Hindlimb muscle (tissue), 1 donor: ENCODE data around the gene ENOPH1. TPM values are rescaled to one million over a fixed set of nuclear protein-coding genes. Genes with fewer than 3 reads are reported as not detected.
"Not testable (repeated sequence)": the region's sequence is repeated elsewhere in the genome, so short reads cannot be mapped to it uniquely, and the experiment has no call there.

Experiments
- DNase-seq: peaks from one replicate; pipeline ENCODE4 v3.0.0-alpha.2; 2013
- polyA plus RNA-seq: library from polyadenylated mRNA; unstranded; fragments of 120-200 nt; gene quantifications from one replicate; pipeline ENCODE4 v1.2.1, GENCODE V29; 2013; ENCODE audit not compliant: insufficient read length

Gene ENOPH1
- 26.2 TPM for polyA plus RNA-seq

GRCh38 chr4:82430193-82430963 is at the start of gene ENOPH1, which contains the start of gene HNRNPDL:
Gene ENOPH1, plus strand, starts transcription at chr4:82430590. Its CDS starts 240 bp downstream, at chr4:82430830.
Gene HNRNPDL, minus strand, starts transcription at chr4:82430462. Its CDS starts 772 bp downstream, at chr4:82429690.
- peak; percentile 96 for DNase-seq

DNA sequence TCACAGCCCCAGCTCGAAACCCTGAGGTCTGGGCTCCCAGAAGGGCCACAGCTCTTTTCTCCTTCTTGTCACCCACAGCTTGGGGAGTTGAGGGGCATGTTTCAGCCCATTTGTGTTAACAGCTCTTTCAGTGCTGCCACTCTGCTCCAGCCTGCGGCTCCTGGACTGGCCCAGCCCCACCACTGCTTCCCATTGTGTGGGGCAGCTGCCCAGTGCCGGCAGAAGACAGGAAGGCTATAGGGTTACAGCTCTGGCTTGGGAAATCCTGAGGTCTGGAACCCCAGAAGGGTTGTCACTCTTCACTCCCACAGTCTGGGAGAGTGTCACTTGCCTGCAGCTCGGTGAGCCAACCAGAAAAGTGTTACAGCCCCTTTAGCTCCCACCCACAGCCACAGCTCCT is 49.6 kb upstream of the ENOPH1 start:
- DNase-seq = no peak

GRCh38 chr4:82381235-82381634 is 49.2 kb upstream of the ENOPH1 start:
- DNase-seq = no peak

- DNase-seq = no peak
These were observed 48.6 kb upstream of the ENOPH1 start for GRCh38 chr4:82381661-82382296.

DNA sequence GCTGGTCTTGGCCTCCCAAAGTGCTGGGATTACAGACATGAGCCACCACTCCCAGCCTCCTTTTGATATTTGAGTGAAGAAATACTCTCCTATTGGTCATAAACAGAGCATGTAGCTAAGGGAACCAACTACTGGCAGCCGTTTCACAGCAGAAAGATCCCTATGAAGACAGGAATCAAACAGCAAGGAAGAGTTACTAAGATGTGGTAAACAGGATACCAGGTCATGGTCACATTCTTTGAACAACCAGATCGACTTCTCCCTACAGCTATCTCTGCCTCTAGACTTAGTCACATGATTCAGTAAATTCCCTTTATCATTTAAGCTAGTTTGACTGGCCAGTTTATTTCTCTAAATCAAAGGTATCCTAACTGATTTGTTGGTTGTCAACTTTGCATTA is 47.6 kb upstream of the ENOPH1 start:
- no peak for DNase-seq

- not testable (repeated sequence) for DNase-seq
These were observed 44.1 kb upstream of the ENOPH1 start for GRCh38 chr4:82386312-82386711.

- DNase-seq = no peak
These were observed 42.0 kb upstream of the ENOPH1 start for GRCh38 chr4:82388405-82388804.

GRCh38 chr4:82390061-82390460 is 40.3 kb upstream of the ENOPH1 start:
- DNase-seq = not testable (repeated sequence)

DNA sequence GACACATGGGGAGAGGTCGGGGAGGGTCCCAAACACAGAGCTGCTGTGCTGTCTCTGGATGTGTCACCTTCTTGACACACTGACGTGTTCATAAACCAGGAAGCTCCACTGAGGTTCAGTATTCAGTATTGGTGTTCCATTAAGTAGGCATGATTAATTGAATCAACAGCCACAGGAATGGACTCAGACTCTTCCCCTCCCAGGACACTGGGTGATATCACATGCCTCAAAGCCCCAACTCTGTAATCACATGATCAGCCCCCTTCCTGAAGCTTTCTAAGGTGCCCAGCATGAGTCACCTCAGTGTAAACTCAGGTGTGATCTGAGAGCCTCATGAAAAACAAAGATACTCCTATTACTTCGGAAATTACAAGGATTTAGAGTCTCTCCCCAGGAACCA is 35.5 kb upstream of the ENOPH1 start:
- DNase-seq = no peak

GRCh38 chr4:82397527-82397926 is 32.9 kb upstream of the ENOPH1 start:
- no peak for DNase-seq

GRCh38 chr4:82398263-82398662 is 32.1 kb upstream of the ENOPH1 start:
- DNase-seq = no peak

- DNase-seq = no peak
These were observed 28.8 kb upstream of the ENOPH1 start for GRCh38 chr4:82401600-82401999.

DNA sequence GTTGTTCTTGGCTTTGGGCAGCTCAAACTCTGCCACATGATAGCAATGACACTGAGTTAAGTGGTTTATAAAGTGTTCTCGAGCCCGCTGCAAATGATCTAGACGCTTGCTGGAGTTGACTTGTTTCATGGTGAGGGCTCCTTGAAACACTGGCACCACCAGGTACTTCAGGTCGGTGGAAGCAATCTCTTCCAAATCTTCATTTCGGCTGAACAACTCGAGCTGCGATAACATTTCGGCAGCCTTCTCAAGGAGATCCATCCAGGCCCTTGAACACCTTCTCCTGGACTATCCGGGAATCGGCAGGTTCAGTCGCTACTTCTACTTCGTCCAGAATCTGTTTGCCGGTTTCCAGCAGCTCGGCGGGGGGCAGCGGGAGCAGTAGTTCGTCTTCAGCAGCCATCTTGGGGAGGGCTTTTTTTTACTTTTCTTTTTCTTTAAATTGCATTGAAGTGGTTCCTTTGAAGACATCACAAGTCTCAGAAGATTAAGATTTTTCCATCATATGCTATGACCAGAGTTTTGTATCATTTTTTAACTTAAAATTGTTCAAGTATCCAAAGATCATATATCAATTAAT is 28.1 kb upstream of the ENOPH1 start:
- DNase-seq = no peak

- DNase-seq = no peak
These were observed 26.7 kb upstream of the ENOPH1 start for GRCh38 chr4:82403725-82404124.

- DNase-seq = not testable (repeated sequence)
These were observed 15.3 kb upstream of the ENOPH1 start for GRCh38 chr4:82415061-82415460.

GRCh38 chr4:82415922-82416365 is 14.4 kb upstream of the ENOPH1 start:
- DNase-seq = no peak

- DNase-seq = no peak
These were observed 10.9 kb upstream of the ENOPH1 start for GRCh38 chr4:82419451-82419850.

DNA sequence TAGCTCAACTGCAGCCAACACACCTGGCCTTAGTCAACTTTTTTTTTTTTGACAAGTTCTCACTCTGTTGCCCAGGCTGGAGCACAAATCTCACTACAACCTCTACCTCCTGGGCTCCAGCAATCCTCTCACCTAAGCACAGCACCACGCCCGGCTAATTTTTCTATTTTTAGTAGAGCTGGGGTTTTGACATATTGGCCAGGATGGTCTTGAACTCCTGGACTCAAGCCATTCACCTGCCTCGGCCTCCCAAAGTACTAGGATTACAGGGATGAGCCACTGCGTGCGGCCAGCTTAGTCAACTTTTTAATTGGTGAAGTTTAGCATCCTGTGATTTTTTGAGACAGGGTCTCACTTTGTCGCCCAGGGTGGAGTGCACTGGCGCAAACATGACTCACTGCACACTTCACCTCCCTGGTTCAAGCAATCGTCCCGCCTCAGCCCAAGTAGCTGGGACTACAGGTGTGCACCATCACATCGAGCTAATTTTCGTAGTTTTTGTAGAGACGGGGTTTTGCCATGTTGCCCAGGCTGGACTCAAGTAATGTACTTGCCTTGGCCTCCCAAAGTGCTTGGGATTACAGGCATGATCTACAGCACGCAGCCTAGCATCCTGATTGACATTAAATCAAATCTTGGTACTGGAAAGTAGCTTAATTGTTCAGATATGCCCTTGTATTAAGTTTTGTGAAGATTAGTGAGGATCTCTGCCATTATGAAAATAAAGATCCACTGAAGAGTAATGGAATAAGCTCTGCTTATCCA is 8.4 kb upstream of the ENOPH1 start:
- DNase-seq = no peak

DNA sequence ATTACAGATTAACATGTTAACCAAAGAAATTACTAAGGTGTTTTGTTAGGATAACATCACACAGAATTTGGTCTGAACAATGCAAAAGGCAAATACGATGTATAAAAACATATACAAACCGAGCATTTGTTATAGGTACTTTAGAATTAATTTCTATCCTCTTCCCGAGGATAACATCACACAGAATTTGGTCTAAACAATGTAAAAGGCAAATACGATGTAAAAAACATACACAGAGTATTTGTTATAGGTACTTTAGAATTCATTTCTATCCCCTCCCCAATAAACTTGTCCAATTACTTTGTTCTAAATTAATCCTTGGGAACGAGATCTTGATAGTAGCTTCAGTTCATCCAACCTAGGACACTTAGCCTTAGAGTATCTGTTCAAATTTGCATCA is 7.8 kb upstream of the ENOPH1 start:
- DNase-seq = no peak

DNA sequence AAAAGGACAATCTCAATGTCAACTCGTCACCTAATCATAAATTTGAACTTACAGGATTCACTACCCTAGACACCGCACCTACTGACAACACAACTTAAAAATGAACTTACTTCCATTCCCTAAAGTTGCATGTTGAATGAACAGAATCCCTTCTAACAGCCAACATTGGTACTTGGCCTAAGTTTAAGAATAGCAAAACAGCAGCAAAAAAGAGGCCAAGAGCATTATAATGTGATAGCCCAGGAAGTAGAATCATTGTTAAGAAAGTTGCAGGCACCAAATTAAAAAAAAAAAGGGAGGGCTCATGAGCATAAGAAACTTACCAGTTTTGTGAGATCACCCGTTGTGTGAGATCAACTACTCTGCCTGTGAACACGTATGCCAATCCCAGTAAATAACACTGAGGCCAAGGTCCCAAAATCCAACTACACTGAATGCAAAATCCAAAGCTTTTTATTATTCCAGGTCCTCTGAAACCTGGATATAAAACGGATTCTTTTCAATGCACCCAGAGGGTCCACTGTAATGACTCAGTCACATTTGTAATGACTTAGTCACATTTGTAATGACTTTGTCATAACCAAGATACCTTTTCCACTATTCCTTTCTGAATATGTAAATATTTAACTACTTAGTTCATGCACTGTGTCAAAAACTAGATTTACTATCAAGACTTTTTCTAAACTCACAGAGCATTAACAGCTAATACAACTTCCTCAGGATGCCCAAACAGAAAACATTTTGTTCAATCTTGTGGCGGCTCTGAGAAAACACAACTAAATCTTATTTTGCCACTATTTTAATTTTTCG is 6.9 kb upstream of the ENOPH1 start:
- DNase-seq = no peak

GRCh38 chr4:82425478-82425877 is 4.9 kb upstream of the ENOPH1 start:
- DNase-seq = no peak

DNA sequence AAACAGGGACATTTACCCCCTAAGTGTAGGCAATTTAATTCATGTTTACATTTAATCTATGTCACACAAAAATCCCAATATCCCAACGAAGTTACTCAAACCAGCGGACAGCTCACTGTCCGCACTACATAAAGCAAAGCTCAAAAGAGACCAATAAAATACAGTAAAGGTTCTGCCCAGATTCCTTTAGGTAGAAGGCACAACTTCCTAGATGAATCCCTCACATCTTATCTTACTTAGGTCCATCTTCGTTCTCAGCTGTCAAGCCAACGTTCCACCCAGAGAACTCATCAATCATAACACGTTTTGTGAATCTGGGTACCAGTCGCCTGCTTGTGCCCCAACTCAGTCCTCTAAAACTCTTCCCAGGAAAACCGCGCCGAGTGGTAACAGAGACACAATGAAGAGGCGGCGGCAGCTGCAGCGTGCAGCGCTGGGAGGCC is 1.8 kb upstream of the ENOPH1 start:
- DNase-seq = no peak
